ENCODE measurements around the gene S1PR4. TPM values are rescaled to one million over a fixed set of nuclear protein-coding genes. Genes with fewer than 3 reads are reported as not detected.

Gene S1PR4
- polyA plus RNA-seq, 1 experiment: not detected

- no peak for TF ChIP-seq CTCF (IDR thresholded peaks at IDR 0.05; ENCODE audit: low read depth, low read length)
- Histone ChIP-seq H3K27ac (ENCODE audit: low read depth, low read length) (peak overlapping the region; percentile 11), H3K4me3 (ENCODE audit: low read depth, low read length) (peak overlapping the region; percentile 89), H3K27me3 (ENCODE audit: control insufficient read depth, insufficient read depth, low read length) (no peaks in the 10 kb centered on the region), H3K9me3 (ENCODE audit: control insufficient read depth, insufficient read depth, low read length) (no peaks in the 10 kb centered on the region; the same call in 1 of the 2 replicates)
- CTCF ChIA-PET: no interaction called here
- POLR2A ChIA-PET: interaction anchor here (0.6 kb wide), 1 partner anchor 43 kb away, joined by 3 read pairs; no protein-coding TSS in a partner anchor
- DNase-seq (ENCODE audit: low read depth, low spot score): no peak
Observed at GRCh38 chr19:3186160-3186688, 7.7 kb downstream of the S1PR4 start.

GRCh38 chr19:3186891-3187661 lies 8.5 kb downstream of the S1PR4 start:
- POLR2A ChIA-PET: no interaction called here

GRCh38 chr19:3187662-3188511 lies 9.3 kb downstream of the S1PR4 start:
- ChIA-PET CTCF (no interaction called here), POLR2A (no interaction called here)
- Histone ChIP-seq H3K4me3 (ENCODE audit: low read depth, low read length) (no peak overlapping the region), H3K9me3 (ENCODE audit: control insufficient read depth, insufficient read depth, low read length) (no peaks in the 10 kb centered on the region; the same call in 1 of the 2 replicates), H3K27ac (ENCODE audit: low read depth, low read length) (no peak overlapping the region), H3K27me3 (ENCODE audit: control insufficient read depth, insufficient read depth, low read length) (no peaks in the 10 kb centered on the region)
- DNase-seq (ENCODE audit: low read depth, low spot score): no peak
- no peak for TF ChIP-seq CTCF (IDR thresholded peaks at IDR 0.05; ENCODE audit: low read depth, low read length)

More at GRCh38 chr19:3186891-3187661, 8.5 kb downstream of the S1PR4 start:
- no peak for TF ChIP-seq CTCF (IDR thresholded peaks at IDR 0.05; ENCODE audit: low read depth, low read length)
- H3K27me3 ChIP-seq (ENCODE audit: control insufficient read depth, insufficient read depth, low read length): no peaks in the 10 kb centered on the region
- H3K4me3 ChIP-seq (ENCODE audit: low read depth, low read length): peak overlapping the region; percentile 89
- no peaks in the 10 kb centered on the region; the same call in 1 of the 2 replicates for H3K9me3 ChIP-seq (ENCODE audit: control insufficient read depth, insufficient read depth, low read length)
- DNase-seq (ENCODE audit: low read depth, low spot score): no peak
- H3K27ac ChIP-seq (ENCODE audit: low read depth, low read length): no peak overlapping the region
- CTCF ChIA-PET: no interaction called here

DNA sequence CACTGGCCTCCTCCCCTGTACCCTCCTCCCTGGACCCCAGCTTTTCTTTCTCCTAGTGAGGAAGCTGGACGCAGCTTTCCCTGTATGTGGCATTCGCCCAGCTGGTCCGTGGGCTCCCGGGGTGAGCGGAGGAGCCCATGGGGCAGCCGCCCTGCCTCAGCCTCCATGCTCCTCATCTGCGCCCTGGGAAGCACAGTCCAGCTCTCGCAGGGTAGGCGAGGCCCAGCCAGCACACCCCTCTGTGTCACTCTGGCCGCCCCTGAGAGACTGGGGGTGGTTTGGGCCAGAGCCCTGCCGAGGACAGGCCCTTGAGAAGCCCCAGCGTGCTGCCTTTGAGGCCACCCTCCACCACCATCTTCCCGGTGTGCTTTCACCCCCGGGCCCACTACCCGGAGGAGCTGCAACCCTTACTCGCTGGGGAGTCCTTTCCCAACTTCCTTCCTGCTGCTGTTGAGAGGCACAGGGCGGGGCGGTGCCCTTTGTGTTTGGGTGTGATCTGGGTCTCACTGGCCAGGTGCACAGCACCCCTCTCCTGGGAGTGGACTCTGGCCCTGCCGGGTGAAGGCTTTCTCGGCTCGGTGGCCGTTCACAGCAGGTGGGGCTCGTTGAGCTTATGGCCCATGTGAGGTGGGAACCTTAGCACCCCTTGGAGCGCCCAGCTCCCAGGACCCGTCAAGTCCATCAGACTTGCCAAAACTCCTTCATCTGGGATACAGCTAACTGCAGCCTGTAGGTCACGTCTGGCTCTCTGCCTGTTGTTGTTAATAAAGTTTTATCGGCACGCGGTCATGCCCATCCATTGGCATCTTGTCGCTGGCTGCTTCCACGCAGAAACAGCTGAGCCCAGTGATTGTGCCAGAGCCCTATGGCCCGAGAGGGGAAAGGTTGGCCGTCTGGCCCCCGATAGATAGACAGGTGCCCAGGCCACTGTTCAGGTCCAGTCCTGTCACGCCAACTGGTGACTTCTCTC lies 10.3 kb downstream of the S1PR4 start:
- no peak for TF ChIP-seq CTCF (IDR thresholded peaks at IDR 0.05; ENCODE audit: low read depth, low read length)
- ChIA-PET POLR2A (no interaction called here), CTCF (no interaction called here)

More for the DNA sequence above, 10.3 kb downstream of the S1PR4 start:
- Histone ChIP-seq H3K27me3 (ENCODE audit: control insufficient read depth, insufficient read depth, low read length) (no peaks in the 10 kb centered on the region), H3K27ac (ENCODE audit: low read depth, low read length) (no peak overlapping the region), H3K4me3 (ENCODE audit: low read depth, low read length) (no peak overlapping the region), H3K9me3 (ENCODE audit: control insufficient read depth, insufficient read depth, low read length) (no peaks in the 10 kb centered on the region; the same call in 1 of the 2 replicates)
- DNase-seq (ENCODE audit: low read depth, low spot score): no peak

Data from AG04450 (cell line).